NCI-H2227 (cell line): ENCODE data around the gene RAB8B.
"Not testable (repeated sequence)": the region's sequence is repeated elsewhere in the genome, so short reads cannot be mapped to it uniquely, and the experiment has no call there.

Experiments
- DNase-seq: peaks from one replicate; lab custom pipeline; 2025; ENCODE audit not compliant: unreplicated experiment; lab: John Stamatoyannopoulos, UW

RAB8B gene

GRCh38 chr15:63203451-63204090, 14.2 kb downstream of the RAB8B start:
- DNase-seq, result no peak

- no peak for DNase-seq
These were observed 16.7 kb downstream of the RAB8B start for GRCh38 chr15:63206079-63206478.

- not testable (repeated sequence) for DNase-seq
These were observed 19.4 kb downstream of the RAB8B start for GRCh38 chr15:63208824-63209223.

GRCh38 chr15:63210151-63211091, 21.0 kb downstream of the RAB8B start:
- DNase-seq, result no peak

GRCh38 chr15:63211092-63211490, 21.7 kb downstream of the RAB8B start:
- DNase-seq, result no peak

- DNase-seq, result no peak
These were observed 22.1 kb downstream of the RAB8B start for GRCh38 chr15:63211549-63211948.

- DNase-seq, result no peak
These were observed 22.9 kb downstream of the RAB8B start for GRCh38 chr15:63212050-63213004.

- DNase-seq, result peak; percentile 7
These were observed 28.8 kb downstream of the RAB8B start for GRCh38 chr15:63218100-63218808.

GRCh38 chr15:63219196-63219710, 29.8 kb downstream of the RAB8B start:
- DNase-seq, result no peak

GRCh38 chr15:63221346-63221745, 31.9 kb downstream of the RAB8B start:
- no peak for DNase-seq

GRCh38 chr15:63223463-63223862, 34.1 kb downstream of the RAB8B start:
- DNase-seq, result no peak

- DNase-seq, result no peak
These were observed 36.0 kb downstream of the RAB8B start for GRCh38 chr15:63225381-63225780.

GRCh38 chr15:63226155-63226883, 36.9 kb downstream of the RAB8B start:
- no peak for DNase-seq

- DNase-seq, result no peak
These were observed 37.6 kb downstream of the RAB8B start for GRCh38 chr15:63226966-63227401.

- DNase-seq, result no peak
These were observed 38.3 kb downstream of the RAB8B start for GRCh38 chr15:63227689-63228088.

GRCh38 chr15:63231206-63231605, 41.8 kb downstream of the RAB8B start:
- DNase-seq, result no peak

- DNase-seq, result no peak
These were observed 42.3 kb downstream of the RAB8B start for GRCh38 chr15:63231706-63232105.

- no peak for DNase-seq
These were observed 43.0 kb downstream of the RAB8B start for GRCh38 chr15:63232405-63232804.

GRCh38 chr15:63232943-63233342, 43.5 kb downstream of the RAB8B start:
- no peak for DNase-seq
